Measurements from ENCODE around the gene PROM1.

GRCh38 chr4:15930314-15930713, 153.5 kb downstream of the PROM1 start:
- TF ChIP-seq POLR2AphosphoS5 (IDR thresholded peaks at IDR 0.05; ENCODE audit: borderline replicate concordance, low read depth, low read length) (no peak), FOXP2 (optimal IDR thresholded peaks at IDR 0.05; ENCODE audit: control extremely low read depth, extremely low read length, insufficient read depth) (no peak)
